Duodenal mucosa (tissue), 2 donors: ENCODE data around the gene DROSHA.
"Not testable (repeated sequence)": the region's sequence is repeated elsewhere in the genome, so short reads cannot be mapped to it uniquely, and the experiment has no call there.

Experiments
- H3K27ac ChIP-seq: one replicate; pipeline ENCODE4 v1.7.0; 2013; ENCODE audit warnings: low read depth, low read length
- H3K27me3 ChIP-seq, 2 donors: one replicate each; pipeline ENCODE4 v1.7.0; 2013; ENCODE audit warnings: low read length in 2 of 2, control low read depth in 1 of 2; ENCODE audit not compliant: insufficient read depth in 2 of 2, control insufficient read depth in 1 of 2
- H3K36me3 ChIP-seq, 2 donors: one replicate each; pipeline ENCODE4 v1.7.0; 2013; ENCODE audit warnings: low read length in 2 of 2, control low read depth in 1 of 2; ENCODE audit not compliant: insufficient read depth in 2 of 2, control insufficient read depth in 1 of 2
- H3K4me1 ChIP-seq, 2 donors: one replicate each; pipeline ENCODE4 v1.7.0; 2013; ENCODE audit warnings: low read length in 2 of 2, control low read depth in 1 of 2; ENCODE audit not compliant: insufficient read depth in 2 of 2, control insufficient read depth in 1 of 2
- H3K4me3 ChIP-seq, 2 donors: one replicate each; pipeline ENCODE4 v1.7.0; 2013; ENCODE audit warnings: low read length in 2 of 2, low read depth in 1 of 2
- H3K9ac ChIP-seq, 2 donors: one replicate each; pipeline ENCODE4 v1.7.0; 2013; ENCODE audit warnings: low read length in 2 of 2, low read depth in 1 of 2
- H3K9me3 ChIP-seq, 2 donors: one replicate each; pipeline ENCODE4 v1.7.0; 2013; ENCODE audit warnings: low read length in 2 of 2, control low read depth in 1 of 2; ENCODE audit not compliant: control insufficient read depth in 1 of 2

The DROSHA gene

GRCh38 chr5:31531888-31532547 lies at the start of gene DROSHA, which contains the start of gene C5orf22:
Gene DROSHA (minus strand): TSS chr5:31532093. CDS start chr5:31529059, 3,034 bp downstream.
Gene C5orf22 (plus strand): TSS chr5:31532301. CDS start chr5:31532393, 92 bp downstream.
- H3K4me3 ChIP-seq, result peak within 1 kb of the TSS; percentile 98 to 100
- H3K9ac ChIP-seq, result peak within 1 kb of the TSS; percentile 90 to 91
- no peaks in the 10 kb centered on the region for H3K9me3 ChIP-seq
- peaks cover 13 to 23% of the 10 kb centered on the region in 2 donors for H3K4me1 ChIP-seq
- peak within 1 kb of the TSS; percentile 64 for H3K27ac ChIP-seq
- no peaks in the 10 kb centered on the region for H3K27me3 ChIP-seq
- H3K36me3 ChIP-seq, result peaks cover 26 to 39% of the 10 kb centered on the region in 2 donors

GRCh38 chr5:31579558-31579957 lies 47.7 kb upstream of the DROSHA start:
- Histone ChIP-seq H3K27ac (no peak overlapping the region), H3K9me3 (no peaks in the 10 kb centered on the region), H3K9ac (no peak overlapping the region), H3K4me3 (no peak overlapping the region), H3K27me3 (peaks cover 0 to 3% of the 10 kb centered on the region in 2 donors), H3K36me3 (no peaks in the 10 kb centered on the region), H3K4me1 (no peaks in the 10 kb centered on the region)

- no peaks in the 10 kb centered on the region for H3K36me3 ChIP-seq
- H3K27ac ChIP-seq, result no peak overlapping the region
- H3K27me3 ChIP-seq, result peaks cover 0 to 3% of the 10 kb centered on the region in 2 donors
- H3K9ac ChIP-seq, result no peak overlapping the region
- no peaks in the 10 kb centered on the region for H3K4me1 ChIP-seq
- no peaks in the 10 kb centered on the region for H3K9me3 ChIP-seq
- no peak overlapping the region for H3K4me3 ChIP-seq
These were observed 45.5 kb upstream of the DROSHA start for GRCh38 chr5:31577438-31577837.

- no peak overlapping the region for H3K4me3 ChIP-seq
- H3K9ac ChIP-seq, result no peak overlapping the region
- H3K27ac ChIP-seq, result no peak overlapping the region
- H3K4me1 ChIP-seq, result no peaks in the 10 kb centered on the region
- H3K9me3 ChIP-seq, result no peaks in the 10 kb centered on the region
- no peaks in the 10 kb centered on the region for H3K27me3 ChIP-seq
- no peaks in the 10 kb centered on the region for H3K36me3 ChIP-seq
These were observed 42.9 kb upstream of the DROSHA start for GRCh38 chr5:31574772-31575171.

GRCh38 chr5:31573494-31574142 lies 41.7 kb upstream of the DROSHA start:
- no peak overlapping the region for H3K9ac ChIP-seq
- H3K9me3 ChIP-seq, result no peaks in the 10 kb centered on the region
- H3K27me3 ChIP-seq, result no peaks in the 10 kb centered on the region
- no peak overlapping the region for H3K27ac ChIP-seq
- H3K4me1 ChIP-seq, result no peaks in the 10 kb centered on the region
- no peaks in the 10 kb centered on the region for H3K36me3 ChIP-seq
- H3K4me3 ChIP-seq, result no peak overlapping the region

- Histone ChIP-seq H3K9me3 (no peaks in the 10 kb centered on the region), H3K36me3 (no peaks in the 10 kb centered on the region), H3K27ac (no peak overlapping the region), H3K4me3 (no peak overlapping the region), H3K4me1 (no peaks in the 10 kb centered on the region), H3K27me3 (no peaks in the 10 kb centered on the region), H3K9ac (no peak overlapping the region)
These were observed 37.2 kb upstream of the DROSHA start for GRCh38 chr5:31569068-31569467.

- Histone ChIP-seq H3K4me1 (no peaks in the 10 kb centered on the region), H3K9me3 (no peaks in the 10 kb centered on the region), H3K9ac (no peak overlapping the region), H3K27me3 (no peaks in the 10 kb centered on the region), H3K4me3 (no peak overlapping the region), H3K36me3 (no peaks in the 10 kb centered on the region), H3K27ac (no peak overlapping the region)
These were observed 36.5 kb upstream of the DROSHA start for GRCh38 chr5:31568302-31568835.

GRCh38 chr5:31566362-31566761 lies 34.5 kb upstream of the DROSHA start:
- H3K9ac ChIP-seq, H3K27me3 ChIP-seq, H3K27ac ChIP-seq, H3K4me1 ChIP-seq, H3K4me3 ChIP-seq, H3K9me3 ChIP-seq, H3K36me3 ChIP-seq: not testable (repeated sequence)

- H3K36me3 ChIP-seq, result no peaks in the 10 kb centered on the region
- no peak overlapping the region for H3K27ac ChIP-seq
- no peak overlapping the region for H3K4me3 ChIP-seq
- H3K4me1 ChIP-seq, result no peaks in the 10 kb centered on the region
- no peaks in the 10 kb centered on the region for H3K27me3 ChIP-seq
- no peaks in the 10 kb centered on the region for H3K9me3 ChIP-seq
- H3K9ac ChIP-seq, result no peak overlapping the region
These were observed 31.3 kb upstream of the DROSHA start for GRCh38 chr5:31563216-31563615.

GRCh38 chr5:31561946-31562345 lies 30.1 kb upstream of the DROSHA start:
- no peaks in the 10 kb centered on the region for H3K27me3 ChIP-seq
- no peaks in the 10 kb centered on the region for H3K9me3 ChIP-seq
- no peak overlapping the region for H3K9ac ChIP-seq
- no peaks in the 10 kb centered on the region for H3K36me3 ChIP-seq
- no peak overlapping the region for H3K4me3 ChIP-seq
- H3K4me1 ChIP-seq, result no peaks in the 10 kb centered on the region
- H3K27ac ChIP-seq, result no peak overlapping the region
